GM21717 (cell line): ENCODE data around the gene OR9K2.
"Not testable (repeated sequence)": the region's sequence is repeated elsewhere in the genome, so short reads cannot be mapped to it uniquely, and the experiment has no call there.

Experiments
- ATAC-seq: cut with Tn5 transposase; IDR thresholded peaks from one replicate; pipeline ENCODE4 v1.9.1; 2021; ENCODE audit warnings: mild to moderate bottlenecking, moderate library complexity; ENCODE audit not compliant: unreplicated experiment

Gene OR9K2, protein sequence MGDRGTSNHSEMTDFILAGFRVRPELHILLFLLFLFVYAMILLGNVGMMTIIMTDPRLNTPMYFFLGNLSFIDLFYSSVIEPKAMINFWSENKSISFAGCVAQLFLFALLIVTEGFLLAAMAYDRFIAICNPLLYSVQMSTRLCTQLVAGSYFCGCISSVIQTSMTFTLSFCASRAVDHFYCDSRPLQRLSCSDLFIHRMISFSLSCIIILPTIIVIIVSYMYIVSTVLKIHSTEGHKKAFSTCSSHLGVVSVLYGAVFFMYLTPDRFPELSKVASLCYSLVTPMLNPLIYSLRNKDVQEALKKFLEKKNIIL

DNA sequence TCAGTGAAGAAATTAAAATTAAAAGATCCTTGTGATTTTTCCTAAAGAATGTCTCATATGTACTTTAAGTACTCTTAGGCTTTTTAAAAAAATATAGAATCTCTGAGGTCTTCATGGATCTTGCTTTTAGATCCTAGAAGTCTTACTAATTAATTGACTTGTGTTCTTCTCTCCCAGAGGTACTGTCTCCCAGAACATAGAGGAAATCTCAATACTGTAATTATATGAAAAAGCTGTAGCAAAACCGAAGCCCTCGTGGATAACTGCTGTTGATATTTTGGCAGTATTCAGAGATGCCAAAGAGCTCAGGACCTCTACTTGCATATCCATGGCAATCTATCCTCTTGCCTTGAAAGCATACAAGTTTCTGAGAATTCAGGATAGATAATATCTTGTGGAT is at the start of gene OR9K2:
OR9K2 (plus strand) TSS at position 301 of the 400 bp plus-strand sequence. CDS start 3,429 bp downstream, outside the sequence.
- ATAC-seq = no peak

DNA sequence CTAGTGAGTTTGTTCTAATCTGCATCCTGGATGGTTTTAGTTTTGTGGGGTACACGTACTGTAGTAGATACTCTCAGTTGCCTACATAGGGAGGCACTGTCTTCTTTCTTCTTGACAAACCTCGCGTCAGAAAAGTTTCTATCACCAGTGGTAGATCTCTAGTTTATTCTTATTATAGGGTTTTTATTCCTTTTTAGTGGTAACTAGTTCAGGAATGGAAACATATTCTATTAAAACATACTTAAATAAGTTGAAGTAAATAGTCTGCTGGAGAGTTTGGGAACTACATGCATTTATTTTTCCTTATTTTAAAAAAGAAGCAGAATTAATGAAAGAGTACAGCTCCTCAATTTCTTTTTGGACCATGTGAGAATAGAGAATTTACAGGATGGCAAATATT is 33.6 kb upstream of the OR9K2 start:
- no peak for ATAC-seq

DNA sequence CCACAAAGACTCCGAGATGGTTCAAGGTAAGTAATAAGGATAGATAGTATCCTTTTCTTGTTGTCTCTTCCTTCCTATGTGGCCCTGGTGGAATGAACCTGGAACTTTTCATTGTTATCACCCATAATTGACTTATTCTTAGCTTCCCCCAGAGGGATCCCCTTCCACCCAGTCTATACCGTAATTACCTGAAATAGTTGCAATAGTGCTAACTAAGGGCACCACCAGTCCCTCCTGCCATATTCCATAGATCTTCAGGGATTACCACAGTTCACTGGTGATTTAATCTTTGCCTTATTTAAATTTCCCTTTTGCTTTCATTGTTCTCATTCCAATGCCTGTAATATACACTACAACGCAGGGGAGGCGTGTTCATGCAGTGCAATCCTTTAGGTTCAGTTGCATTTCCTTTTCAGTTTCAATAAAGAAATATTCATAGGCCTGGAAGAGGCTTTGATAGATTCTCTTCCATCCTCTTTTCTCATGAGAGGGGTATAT is 13.8 kb upstream of the OR9K2 start:
- no peak for ATAC-seq

DNA sequence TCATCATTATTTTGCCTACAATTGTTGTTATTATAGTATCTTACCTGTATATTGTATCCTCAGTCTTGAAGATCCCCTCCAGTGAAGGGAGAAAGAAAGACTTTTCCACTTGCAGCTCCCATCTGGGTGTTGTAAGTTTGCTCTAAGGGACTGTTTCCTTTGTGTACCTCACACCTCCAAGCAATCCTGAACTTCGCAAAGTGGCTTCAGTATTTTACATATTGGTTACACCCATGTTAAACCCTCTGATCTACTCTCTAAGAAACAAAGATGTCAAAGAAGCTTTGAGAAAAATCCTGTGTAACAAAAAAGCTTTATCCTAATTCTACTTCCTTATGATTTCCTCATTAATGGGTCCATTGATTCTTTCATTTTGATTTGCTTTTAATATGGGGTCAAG is 10.1 kb upstream of the OR9K2 start:
- ATAC-seq = no peak

DNA sequence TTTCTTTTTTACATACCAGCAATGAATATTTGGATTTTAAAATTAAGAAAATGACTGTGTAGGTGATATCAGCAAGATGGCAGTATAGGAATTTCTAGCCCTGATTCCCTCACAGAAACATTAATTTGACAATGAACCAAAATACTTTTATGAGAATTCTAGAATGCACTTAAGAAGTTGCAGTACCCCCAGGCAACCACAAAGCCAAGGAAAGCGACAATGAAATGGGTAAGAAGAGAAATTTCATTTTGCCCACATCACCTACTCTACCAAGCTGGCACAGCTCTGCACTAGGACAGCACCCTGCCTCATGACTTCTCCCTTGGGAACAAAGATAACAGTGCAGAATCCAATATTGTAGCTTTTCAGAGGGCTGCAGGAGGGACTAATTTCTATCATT is 6.6 kb downstream of the OR9K2 start:
- ATAC-seq = no peak

DNA sequence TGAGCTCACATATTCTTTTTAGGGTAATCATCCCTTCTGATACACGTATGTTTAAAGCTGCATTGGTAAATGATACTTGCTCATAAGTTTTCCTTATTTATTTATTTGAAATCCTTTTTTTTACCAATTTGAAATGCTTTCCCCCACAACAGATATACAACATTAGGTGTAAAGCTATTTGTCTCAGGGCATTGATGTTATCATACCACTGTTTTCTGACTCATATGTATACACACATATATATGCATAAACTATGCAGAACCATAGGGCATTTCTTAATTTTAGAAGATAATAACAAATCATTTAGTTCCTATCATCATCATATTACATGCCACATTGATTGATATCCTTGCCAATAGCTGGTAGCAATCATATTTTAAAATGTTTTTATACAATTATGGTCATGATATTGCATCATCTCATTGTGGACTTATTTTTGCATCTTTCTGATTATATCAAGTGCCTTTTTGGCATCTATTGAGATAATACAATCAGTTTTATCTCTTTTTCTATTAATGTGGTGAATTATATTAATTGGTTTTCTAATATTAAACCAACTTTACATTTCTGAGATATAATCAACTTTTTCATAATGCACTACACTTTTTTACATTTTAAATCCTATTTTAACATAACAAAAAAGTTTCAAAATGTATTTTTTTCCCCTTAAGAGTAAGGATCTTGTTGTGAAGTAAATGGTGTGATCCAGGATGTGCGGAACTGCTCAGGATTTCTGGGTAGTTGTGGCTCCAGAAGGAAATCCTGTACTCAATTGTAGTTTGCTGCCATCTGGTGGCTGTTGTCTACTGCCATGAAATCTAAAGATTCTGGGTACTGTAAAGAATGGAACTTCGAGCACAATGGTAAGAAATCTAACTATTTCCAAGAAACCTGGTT is 16.7 kb downstream of the OR9K2 start:
- ATAC-seq = no peak

DNA sequence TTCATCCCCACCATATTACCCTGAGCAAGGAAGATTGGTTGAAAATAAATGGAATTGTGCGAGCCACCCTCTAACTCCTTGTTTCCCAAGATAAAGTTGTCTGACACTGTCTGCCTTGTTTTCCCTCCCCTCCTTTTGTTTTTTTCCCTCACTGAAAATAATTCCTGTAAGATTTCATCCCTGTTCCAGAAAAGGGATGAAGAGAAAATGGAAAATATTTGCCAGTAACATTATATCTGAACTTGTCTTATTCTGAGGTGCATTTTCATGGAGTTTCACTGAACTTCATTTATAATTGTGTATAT is 17.3 kb downstream of the OR9K2 start:
- no peak for ATAC-seq

DNA sequence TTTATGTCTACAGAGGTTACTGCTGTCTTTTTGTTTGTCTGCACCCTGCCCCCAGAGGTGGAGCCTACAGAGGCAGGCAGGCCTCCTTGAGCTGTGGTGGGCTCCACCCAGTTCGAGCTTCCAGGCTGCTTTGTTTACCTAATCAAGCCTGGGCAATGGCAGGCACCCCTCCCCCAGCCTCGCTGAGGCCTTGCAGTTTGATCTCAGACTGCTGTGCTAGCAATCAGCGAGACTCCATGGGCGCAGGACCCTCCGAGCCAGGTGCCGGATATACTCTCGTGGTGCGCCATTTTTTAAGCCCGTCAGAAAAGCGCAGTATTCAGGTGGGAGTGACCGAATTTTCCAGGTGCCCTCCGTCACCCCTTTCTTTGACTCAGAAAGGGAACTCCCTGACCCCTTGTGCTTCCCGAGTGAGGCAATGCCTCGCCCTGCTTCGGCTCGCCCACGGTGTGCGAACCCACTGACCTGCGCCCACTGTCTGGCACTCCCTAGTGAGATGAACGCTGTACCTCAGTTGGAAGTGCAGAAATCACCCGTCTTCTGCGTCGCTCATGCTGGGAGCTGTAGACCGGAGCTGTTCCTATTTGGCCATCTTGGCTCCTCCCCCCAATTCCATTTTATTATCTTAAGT is 40.9 kb downstream of the OR9K2 start:
- not testable (repeated sequence) for ATAC-seq

DNA sequence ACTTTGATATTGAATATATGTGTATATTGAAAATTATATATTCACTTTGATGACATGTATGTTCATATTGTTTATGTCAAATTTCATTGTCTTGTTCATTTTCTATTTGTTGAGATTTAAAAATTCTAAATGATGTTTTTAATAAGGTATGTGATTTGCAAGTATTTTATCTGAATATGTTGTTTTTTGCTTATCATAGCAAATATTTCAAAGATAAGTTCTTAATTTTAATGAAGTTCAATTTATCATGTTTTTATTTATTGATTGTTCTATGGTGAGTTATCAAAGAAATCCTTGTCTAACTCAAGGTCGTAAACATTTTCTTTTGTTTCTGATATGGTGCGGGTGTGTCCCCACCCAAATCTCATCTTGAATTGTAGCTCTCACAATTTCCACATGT is 45.2 kb downstream of the OR9K2 start:
- ATAC-seq = no peak

DNA sequence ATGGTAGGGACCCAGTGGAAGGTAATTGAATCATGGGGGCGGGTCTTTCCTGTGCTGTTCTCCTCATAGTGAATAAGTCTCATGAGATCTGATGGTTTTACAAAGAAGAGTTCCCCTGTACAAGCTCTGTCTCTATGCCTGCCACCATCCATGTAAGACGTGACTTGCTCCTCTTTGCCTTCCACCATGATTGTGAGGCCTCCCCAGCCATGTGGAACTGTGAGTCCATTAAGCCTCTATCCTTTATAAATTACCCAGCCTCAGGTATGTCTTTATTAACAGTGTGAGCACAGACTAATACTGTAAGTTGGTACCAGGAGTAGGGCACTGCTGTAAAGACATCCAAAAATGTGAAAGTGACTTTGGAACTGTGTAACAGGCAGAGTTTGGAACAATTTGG is 45.6 kb downstream of the OR9K2 start:
- not testable (repeated sequence) for ATAC-seq

DNA sequence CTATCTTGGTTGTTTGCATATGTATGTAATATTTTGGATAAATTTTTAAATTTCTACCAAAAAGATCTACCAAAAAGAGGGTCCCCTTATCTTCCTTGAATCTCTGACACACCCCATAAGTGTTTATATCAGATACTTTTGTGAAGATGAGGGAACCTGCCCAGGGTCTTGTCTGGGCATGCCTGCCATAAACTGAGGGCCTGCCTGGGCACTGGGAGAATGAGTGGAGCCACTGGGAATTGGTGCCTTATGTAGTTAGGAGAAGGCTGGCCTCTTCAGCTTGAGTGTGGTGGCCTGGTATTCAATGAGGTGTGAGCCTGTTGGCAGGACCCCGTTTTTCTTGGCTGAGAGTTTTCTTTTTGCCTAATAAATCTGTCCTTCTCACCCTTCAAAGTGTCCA is 46.5 kb downstream of the OR9K2 start:
- ATAC-seq = no peak

DNA sequence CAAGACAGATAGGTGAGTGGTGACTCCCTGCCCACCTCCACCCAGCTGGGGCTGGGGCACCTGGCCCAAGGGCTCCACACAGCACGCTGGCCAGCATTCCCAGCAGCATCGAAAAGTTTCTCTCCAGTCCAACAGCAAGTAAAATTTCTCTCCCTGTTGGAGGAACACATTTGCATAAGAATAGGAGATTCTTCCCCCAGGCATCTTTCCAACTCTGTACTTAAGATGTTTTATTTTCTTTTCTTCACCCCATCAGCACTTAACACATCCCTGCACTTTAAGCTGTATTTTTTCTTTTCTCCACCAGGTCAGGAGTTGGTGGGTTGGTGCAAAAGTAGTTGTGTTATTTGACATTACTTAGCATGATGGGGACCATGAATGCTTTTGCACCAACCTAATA is 47.2 kb downstream of the OR9K2 start:
- no peak for ATAC-seq
